ENCODE data around the gene TRAPPC10. TPM values are rescaled to one million over a fixed set of nuclear protein-coding genes. Genes with fewer than 3 reads are reported as not detected.

TRAPPC10 gene
- total RNA-seq, 4 donors from 2014 or later = 20.9 to 31.9 (median 31.2) TPM

DNA sequence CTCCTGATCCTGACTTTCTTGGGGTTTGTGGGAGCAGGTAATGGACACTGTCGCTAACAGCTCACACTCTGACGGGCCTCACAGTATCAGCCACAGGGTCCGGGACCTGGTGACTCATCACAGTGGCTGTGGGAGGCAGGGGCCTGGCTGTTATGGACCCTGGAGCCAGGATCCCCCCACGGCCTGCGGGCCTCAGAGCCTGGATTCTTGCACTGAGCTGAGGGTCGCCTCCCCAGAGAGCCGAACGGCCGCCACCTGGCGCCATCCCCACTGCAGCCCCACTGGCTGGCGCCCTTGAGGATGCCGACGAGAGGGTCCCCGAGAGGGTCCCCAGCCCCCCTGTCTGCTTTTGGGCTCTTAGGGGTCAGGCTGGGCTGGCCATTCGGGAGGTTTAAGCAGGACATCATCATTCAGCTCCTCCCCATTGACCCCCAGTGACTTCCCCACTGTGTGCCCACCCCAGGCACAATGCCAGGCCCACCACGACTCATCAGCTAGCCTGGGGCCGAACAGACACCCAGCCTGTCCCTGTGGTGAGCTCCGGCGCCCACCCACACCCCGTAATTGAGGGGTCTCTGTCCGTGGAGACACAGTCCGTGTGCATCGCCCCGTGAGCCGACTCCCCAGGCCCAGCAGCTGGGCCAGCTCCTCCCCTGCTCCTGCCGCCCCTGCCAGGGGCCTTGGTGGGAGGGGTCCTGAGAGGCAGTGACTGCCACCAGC lies 30.8 kb upstream of the TRAPPC10 start:
- TF ChIP-seq, protein P1, sequence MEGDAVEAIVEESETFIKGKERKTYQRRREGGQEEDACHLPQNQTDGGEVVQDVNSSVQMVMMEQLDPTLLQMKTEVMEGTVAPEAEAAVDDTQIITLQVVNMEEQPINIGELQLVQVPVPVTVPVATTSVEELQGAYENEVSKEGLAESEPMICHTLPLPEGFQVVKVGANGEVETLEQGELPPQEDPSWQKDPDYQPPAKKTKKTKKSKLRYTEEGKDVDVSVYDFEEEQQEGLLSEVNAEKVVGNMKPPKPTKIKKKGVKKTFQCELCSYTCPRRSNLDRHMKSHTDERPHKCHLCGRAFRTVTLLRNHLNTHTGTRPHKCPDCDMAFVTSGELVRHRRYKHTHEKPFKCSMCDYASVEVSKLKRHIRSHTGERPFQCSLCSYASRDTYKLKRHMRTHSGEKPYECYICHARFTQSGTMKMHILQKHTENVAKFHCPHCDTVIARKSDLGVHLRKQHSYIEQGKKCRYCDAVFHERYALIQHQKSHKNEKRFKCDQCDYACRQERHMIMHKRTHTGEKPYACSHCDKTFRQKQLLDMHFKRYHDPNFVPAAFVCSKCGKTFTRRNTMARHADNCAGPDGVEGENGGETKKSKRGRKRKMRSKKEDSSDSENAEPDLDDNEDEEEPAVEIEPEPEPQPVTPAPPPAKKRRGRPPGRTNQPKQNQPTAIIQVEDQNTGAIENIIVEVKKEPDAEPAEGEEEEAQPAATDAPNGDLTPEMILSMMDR (IDR thresholded peaks at IDR 0.05) = no peak
- TF ChIP-seq POLR2A (IDR thresholded peaks at IDR 0.05) = no peak
- DNase-seq (ENCODE audit: low spot score in 2 of 2) = no peak
- no peak overlapping the region for H3K4me3 ChIP-seq (ENCODE audit: low read depth, poor library complexity, severe bottlenecking)
- intact Hi-C loops (cut with DNase I; ENCODE audit: low total_unique reads) = no loop called here
- WGBS, 2 donors = 82 to 88% methylated on average over 16 to 26 of the region's 26 CpGs

DNA sequence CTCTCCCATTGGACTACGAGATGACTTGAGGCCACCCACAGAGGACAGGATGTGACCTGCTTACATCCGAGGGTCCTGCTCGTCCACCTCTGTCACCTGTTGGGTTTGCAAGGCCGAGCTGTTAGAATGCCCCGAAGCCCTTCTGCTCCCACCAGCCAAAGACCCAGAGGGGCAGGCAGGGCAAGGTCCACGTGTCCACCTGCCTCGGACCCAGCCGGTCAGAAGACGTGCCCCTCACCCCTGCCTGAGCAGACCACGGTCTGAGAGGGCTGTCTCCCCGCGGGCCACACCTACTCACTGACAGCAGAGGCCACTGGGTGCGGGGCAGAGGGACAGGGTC lies 30.3 kb upstream of the TRAPPC10 start:
- TF ChIP-seq POLR2A (IDR thresholded peaks at IDR 0.05) = no peak
- TF ChIP-seq, protein P1 (IDR thresholded peaks at IDR 0.05) = no peak

DNA sequence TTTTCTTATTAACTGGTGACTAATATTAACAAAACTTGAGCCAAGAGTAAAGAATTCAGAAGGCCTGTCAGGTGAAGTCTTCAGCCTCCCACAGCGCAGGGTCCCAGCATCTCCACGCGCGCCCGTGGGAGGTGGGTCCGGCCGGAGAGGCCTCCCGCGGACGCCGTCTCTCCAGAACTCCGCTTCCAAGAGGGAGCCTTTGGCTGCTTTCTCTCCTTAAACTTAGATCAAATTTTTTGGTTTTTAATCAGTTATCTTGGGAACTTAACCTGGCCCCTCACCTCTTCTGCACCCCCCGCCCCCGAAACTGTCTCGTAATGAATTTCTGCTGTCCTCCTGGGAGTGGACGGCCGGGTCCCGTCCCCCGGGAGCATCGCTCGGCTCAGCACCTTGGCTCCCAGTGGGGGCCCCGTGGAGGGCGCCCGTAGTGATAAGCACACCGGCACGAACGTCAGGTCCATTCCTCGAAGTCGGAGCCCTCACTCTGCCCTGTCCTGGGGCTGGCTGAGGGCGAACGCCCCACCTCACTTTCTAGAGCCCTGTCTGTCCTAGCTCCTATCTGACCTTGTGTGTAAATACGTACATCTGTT lies 29.5 kb upstream of the TRAPPC10 start:
- DNase-seq (ENCODE audit: low spot score in 2 of 2) = no peak
- 92 to 93% methylated on average over 29 to 32 of the region's 32 CpGs for WGBS, 2 donors
- TF ChIP-seq POLR2A (IDR thresholded peaks at IDR 0.05) = no peak
- TF ChIP-seq, protein P1 (IDR thresholded peaks at IDR 0.05) = no peak
- H3K4me3 ChIP-seq (ENCODE audit: low read depth, poor library complexity, severe bottlenecking) = no peak overlapping the region
- intact Hi-C loops (cut with DNase I; ENCODE audit: low total_unique reads) = no loop called here

More for the DNA sequence above, 30.3 kb upstream of the TRAPPC10 start:
- no peak for DNase-seq (ENCODE audit: low spot score in 2 of 2)
- intact Hi-C loops (cut with DNase I; ENCODE audit: low total_unique reads) = no loop called here
- H3K4me3 ChIP-seq (ENCODE audit: low read depth, poor library complexity, severe bottlenecking) = no peak overlapping the region
- WGBS, 2 donors = 89% methylated on average over 9 to 13 of the region's 13 CpGs

DNA sequence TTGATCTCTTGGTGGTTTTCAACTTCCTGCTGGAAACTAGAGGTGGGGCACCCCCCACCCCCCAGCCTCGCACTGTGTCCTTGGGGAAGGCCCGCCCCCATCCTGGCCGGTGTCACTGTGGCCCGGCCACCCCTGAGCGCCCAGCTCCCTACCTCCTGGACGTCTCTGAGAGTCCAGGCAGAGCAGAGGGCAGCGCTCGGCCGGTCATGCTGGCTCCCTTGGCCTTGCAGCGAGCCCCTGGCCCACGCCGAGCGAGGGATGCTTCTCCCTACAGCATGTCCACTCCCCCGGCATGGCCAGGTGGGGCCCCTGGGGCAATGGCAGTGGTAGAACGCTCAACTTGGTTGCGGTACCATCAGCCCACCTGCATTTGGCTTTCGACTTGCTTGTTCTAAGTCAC lies 28.7 kb upstream of the TRAPPC10 start:
- intact Hi-C loops (cut with DNase I; ENCODE audit: low total_unique reads) = no loop called here
- WGBS, 2 donors = 92 to 97% methylated on average over 17 of the region's 17 CpGs
- no peak for DNase-seq (ENCODE audit: low spot score in 2 of 2)
- H3K4me3 ChIP-seq (ENCODE audit: low read depth, poor library complexity, severe bottlenecking) = no peak overlapping the region
- TF ChIP-seq, protein P1 (IDR thresholded peaks at IDR 0.05) = no peak
- TF ChIP-seq POLR2A (IDR thresholded peaks at IDR 0.05) = no peak

DNA sequence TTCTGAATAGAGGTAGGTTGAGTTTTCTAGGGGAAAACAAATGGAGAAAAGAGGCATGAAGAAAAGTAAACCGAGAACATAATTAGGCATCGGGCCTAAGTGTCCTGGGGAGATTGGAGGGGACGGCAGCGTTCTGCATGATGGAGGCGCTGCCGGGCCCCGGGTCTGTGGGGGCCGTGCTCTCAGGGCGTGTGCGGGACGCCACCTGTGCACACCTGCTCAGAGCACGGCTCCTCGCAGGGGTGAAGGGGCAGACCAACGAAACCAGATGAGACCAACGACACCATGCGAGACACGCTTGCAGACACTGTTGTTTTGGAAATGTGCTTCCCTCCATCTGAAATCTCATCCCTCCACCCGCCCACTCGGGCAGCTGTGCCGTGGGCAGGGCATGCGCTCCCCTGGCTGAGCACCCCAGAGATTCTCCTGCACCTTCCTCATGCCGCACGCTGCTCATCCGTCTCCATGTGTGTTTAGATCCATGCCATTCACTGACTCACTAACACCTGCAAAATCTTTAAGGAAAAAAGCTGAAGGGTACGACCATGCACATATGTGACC lies 28.2 kb upstream of the TRAPPC10 start:
- WGBS, 2 donors = 90% methylated on average over 20 to 25 of the region's 25 CpGs
- H3K4me3 ChIP-seq (ENCODE audit: low read depth, poor library complexity, severe bottlenecking) = no peak overlapping the region
- intact Hi-C loops (cut with DNase I; ENCODE audit: low total_unique reads) = no loop called here

More for the DNA sequence above, 28.2 kb upstream of the TRAPPC10 start:
- no peak for TF ChIP-seq POLR2A (IDR thresholded peaks at IDR 0.05)
- TF ChIP-seq, protein P1 (IDR thresholded peaks at IDR 0.05) = no peak
- no peak for DNase-seq (ENCODE audit: low spot score in 2 of 2)

All from lower leg skin (tissue), 4 donors.